ENCODE data around the gene IL1B.
"Not testable (repeated sequence)": the region's sequence is repeated elsewhere in the genome, so short reads cannot be mapped to it uniquely, and the experiment has no call there.

IL1B gene

DNA sequence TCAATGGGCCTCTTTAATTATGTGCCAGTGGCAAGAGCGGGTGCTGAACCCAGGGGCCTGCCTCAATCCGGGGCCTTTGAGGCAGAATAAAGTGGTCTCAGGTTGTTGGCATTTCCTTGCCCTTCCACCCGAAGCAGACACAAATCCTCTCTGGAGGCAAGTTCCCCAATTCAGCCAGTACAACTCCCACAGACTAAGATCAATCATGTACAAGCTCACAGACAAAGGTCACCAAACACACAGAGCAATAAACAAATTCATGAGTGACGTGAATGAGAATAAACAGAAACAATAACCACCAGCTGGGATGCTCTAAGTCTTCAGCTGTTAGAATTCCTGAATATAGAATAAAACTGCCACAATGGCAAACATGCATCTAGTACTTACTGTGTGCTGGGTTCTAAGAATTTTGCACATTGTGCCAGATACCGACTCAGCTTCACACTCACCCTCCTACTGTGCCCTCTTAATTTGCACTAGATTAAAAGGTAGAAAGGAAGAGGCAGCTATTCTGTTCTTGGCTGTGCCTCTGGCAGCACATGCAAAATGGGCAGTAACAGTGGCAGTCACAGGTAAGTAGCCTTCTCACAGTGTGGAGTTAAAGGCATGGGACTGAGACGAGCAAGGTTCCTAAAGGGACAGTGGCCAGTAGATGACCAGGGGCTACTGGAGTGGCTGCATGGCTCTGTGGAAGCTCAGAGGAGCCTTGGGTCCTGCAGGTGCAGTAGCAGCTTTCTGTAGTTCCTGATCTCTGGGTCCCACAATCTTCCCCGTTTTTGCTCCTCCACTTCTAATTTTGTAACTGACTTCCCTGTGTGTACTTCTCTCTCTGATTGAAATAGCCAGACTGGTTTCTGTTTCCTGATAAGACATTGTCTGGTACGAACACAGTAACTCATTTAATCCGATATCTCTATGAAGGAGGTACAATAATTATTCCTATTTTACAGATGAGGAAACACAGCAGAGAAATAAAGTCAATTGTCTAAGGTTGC, 34.6 kb upstream of the IL1B start:
- Histone ChIP-seq H3K27me3 (ENCODE audit: insufficient read depth, low read length) (no peaks in the 10 kb centered on the region), H2AFZ (ENCODE audit: low read depth, low read length) (no peak overlapping the region), H3K4me3 (ENCODE audit: low read length) (no peak overlapping the region), H3K4me1 (ENCODE audit: insufficient read depth, low read length) (peaks cover 4% of the 10 kb centered on the region), H3K9me3 (ENCODE audit: low read length) (no peaks in the 10 kb centered on the region), H3K36me3 (ENCODE audit: insufficient read depth, low read length) (no peaks in the 10 kb centered on the region)

GRCh38 chr2:112869258-112869842, 32.8 kb upstream of the IL1B start:
- no peaks in the 10 kb centered on the region for H3K36me3 ChIP-seq (ENCODE audit: insufficient read depth, low read length)
- no peak overlapping the region for H2AFZ ChIP-seq (ENCODE audit: low read depth, low read length)
- no peaks in the 10 kb centered on the region for H3K9me3 ChIP-seq (ENCODE audit: low read length)
- no peaks in the 10 kb centered on the region for H3K27me3 ChIP-seq (ENCODE audit: insufficient read depth, low read length)
- H3K4me3 ChIP-seq (ENCODE audit: low read length): no peak overlapping the region
- peaks cover 4% of the 10 kb centered on the region for H3K4me1 ChIP-seq (ENCODE audit: insufficient read depth, low read length)

- Histone ChIP-seq H3K4me3 (ENCODE audit: low read length) (no peak overlapping the region), H3K4me1 (ENCODE audit: insufficient read depth, low read length) (peaks cover 4% of the 10 kb centered on the region), H2AFZ (ENCODE audit: low read depth, low read length) (no peak overlapping the region), H3K9me3 (ENCODE audit: low read length) (no peaks in the 10 kb centered on the region), H3K36me3 (ENCODE audit: insufficient read depth, low read length) (no peaks in the 10 kb centered on the region), H3K27me3 (ENCODE audit: insufficient read depth, low read length) (no peaks in the 10 kb centered on the region)
These were observed 31.4 kb upstream of the IL1B start for GRCh38 chr2:112867701-112868631.

DNA sequence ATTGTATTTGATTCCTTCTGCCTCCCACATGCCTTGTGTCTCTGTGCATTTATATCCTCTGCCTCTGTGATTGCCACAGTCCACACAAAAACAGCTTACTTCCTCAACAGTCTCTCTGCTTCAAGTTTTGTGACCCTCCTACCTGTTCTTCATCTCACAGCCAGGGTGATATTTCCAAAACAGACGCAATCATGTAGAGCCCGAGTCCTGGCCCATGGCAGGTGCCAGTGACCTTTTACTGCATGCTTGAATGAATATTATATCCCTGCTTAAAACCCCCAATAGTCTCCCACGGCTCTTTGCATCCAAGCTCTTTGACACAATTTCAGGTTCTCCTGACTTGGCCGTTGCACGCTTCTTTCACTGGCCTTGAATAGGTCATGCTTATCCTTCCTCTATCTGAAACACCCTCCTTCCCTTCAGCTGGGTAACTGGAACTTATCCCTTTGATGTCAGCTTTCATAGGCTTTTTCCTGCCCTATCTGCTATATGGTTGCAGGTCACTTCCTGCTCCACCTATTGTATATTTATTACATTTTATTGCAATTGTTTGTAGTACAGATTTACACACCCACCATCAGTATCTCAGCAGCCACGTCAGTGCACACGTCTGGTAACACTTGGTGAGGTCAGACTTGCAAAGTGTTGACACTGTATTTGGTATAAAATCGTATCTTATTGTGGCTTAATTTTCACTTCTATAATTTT, 29.7 kb upstream of the IL1B start:
- Histone ChIP-seq H3K27me3 (ENCODE audit: insufficient read depth, low read length) (no peaks in the 10 kb centered on the region), H3K4me3 (ENCODE audit: low read length) (no peak overlapping the region), H3K4me1 (ENCODE audit: insufficient read depth, low read length) (peaks cover 4% of the 10 kb centered on the region), H3K36me3 (ENCODE audit: insufficient read depth, low read length) (no peaks in the 10 kb centered on the region), H2AFZ (ENCODE audit: low read depth, low read length) (no peak overlapping the region), H3K9me3 (ENCODE audit: low read length) (no peaks in the 10 kb centered on the region)

GRCh38 chr2:112864072-112864471, 27.5 kb upstream of the IL1B start:
- H2AFZ ChIP-seq (ENCODE audit: low read depth, low read length): no peak overlapping the region
- no peaks in the 10 kb centered on the region for H3K9me3 ChIP-seq (ENCODE audit: low read length)
- H3K27me3 ChIP-seq (ENCODE audit: insufficient read depth, low read length): no peaks in the 10 kb centered on the region
- no peaks in the 10 kb centered on the region for H3K4me1 ChIP-seq (ENCODE audit: insufficient read depth, low read length)
- H3K4me3 ChIP-seq (ENCODE audit: low read length): no peak overlapping the region
- no peaks in the 10 kb centered on the region for H3K36me3 ChIP-seq (ENCODE audit: insufficient read depth, low read length)

DNA sequence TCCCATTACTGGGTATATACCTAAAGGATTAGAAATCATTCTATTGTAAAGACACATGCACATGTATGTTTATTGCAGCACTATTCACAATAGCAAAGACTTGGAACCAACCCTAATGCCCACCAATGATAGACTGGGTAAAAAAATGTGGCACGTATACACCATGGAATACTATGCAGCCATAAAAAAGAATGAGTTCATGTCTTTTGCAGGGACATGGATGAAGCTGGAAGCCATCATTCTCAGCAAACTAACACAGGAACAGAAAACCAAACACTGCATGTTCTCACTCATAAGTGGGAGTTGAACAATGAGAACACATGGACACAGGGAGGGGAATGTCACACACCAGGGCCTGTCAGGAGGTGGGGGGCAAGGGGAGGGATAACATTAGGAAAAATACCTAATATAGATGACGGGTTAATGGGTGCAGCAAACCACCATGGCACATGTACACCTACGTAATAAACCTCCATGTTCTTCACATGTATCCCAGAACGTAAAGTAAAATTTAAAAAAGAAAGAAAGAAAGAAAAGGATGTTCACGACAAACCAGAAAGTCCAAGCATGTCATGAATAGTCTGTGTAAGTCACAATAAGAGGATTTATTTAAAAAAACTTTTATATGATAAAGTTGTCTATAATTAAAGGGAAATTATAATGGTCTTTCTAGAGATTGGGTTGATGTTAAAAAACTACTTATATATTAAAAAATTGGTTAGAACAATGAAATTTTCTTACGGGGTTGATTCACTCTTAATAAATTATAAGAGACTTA, 23.0 kb upstream of the IL1B start:
- not testable (repeated sequence) for H3K4me3 ChIP-seq (ENCODE audit: low read length); H2AFZ ChIP-seq (ENCODE audit: low read depth, low read length); H3K27me3 ChIP-seq (ENCODE audit: insufficient read depth, low read length); H3K4me1 ChIP-seq (ENCODE audit: insufficient read depth, low read length); H3K9me3 ChIP-seq (ENCODE audit: low read length); H3K36me3 ChIP-seq (ENCODE audit: insufficient read depth, low read length)

DNA sequence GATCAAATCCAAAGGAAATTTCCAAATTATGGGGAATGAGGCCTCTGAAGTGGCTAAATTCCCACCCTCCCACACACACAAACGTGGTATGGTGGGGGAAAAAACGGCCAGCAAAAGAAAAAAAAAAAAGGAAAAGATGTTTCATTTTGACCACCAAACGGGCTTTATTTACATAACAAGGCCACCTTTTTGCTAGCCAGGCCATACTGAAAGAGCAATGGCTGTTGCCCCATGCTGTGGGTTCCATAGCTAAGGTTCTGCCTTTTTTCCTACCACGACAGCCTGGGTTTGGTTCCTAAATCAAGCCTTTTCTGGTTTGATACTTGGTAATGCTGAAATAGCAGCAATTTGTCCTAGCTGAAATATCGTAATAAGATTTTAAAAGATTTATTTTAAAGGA, 14.0 kb upstream of the IL1B start:
- Histone ChIP-seq H3K9me3 (ENCODE audit: low read length) (no peaks in the 10 kb centered on the region), H3K27me3 (ENCODE audit: insufficient read depth, low read length) (no peaks in the 10 kb centered on the region), H2AFZ (ENCODE audit: low read depth, low read length) (no peak overlapping the region), H3K4me3 (ENCODE audit: low read length) (no peak overlapping the region), H3K36me3 (ENCODE audit: insufficient read depth, low read length) (no peaks in the 10 kb centered on the region), H3K4me1 (ENCODE audit: insufficient read depth, low read length) (peaks cover 4% of the 10 kb centered on the region)

DNA sequence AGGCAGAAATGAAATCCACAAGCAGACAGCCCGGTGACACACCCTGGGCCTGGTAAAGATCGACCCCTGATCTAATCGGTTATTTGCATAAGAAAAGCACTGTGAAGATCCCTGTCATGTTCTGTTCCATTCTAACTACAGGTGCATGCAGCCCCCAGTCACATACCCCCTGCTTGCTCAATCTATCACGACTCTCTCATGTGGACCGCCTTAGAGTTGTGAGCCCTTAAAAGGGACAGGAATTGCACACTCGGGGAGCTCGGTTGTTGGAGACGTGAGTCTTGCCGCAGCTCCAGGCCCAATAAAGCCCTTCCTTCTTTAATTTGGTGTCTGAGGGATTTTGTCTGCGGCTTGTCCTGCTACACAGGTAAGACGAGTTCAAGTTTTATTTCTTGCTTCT, 13.4 kb upstream of the IL1B start:
- Histone ChIP-seq H3K9me3 (ENCODE audit: low read length) (no peaks in the 10 kb centered on the region), H3K36me3 (ENCODE audit: insufficient read depth, low read length) (no peaks in the 10 kb centered on the region), H2AFZ (ENCODE audit: low read depth, low read length) (no peak overlapping the region), H3K27me3 (ENCODE audit: insufficient read depth, low read length) (no peaks in the 10 kb centered on the region), H3K4me3 (ENCODE audit: low read length) (no peak overlapping the region), H3K4me1 (ENCODE audit: insufficient read depth, low read length) (peaks cover 4% of the 10 kb centered on the region)

GRCh38 chr2:112848833-112849232, 12.3 kb upstream of the IL1B start:
- H3K36me3 ChIP-seq (ENCODE audit: insufficient read depth, low read length): no peaks in the 10 kb centered on the region
- no peak overlapping the region for H2AFZ ChIP-seq (ENCODE audit: low read depth, low read length)
- no peaks in the 10 kb centered on the region for H3K27me3 ChIP-seq (ENCODE audit: insufficient read depth, low read length)
- no peak overlapping the region for H3K4me3 ChIP-seq (ENCODE audit: low read length)
- peaks cover 4% of the 10 kb centered on the region for H3K4me1 ChIP-seq (ENCODE audit: insufficient read depth, low read length)
- H3K9me3 ChIP-seq (ENCODE audit: low read length): no peaks in the 10 kb centered on the region

GRCh38 chr2:112846031-112846430, 9.5 kb upstream of the IL1B start:
- H2AFZ ChIP-seq (ENCODE audit: low read depth, low read length): no peak overlapping the region
- no peak overlapping the region for H3K4me3 ChIP-seq (ENCODE audit: low read length)
- no peaks in the 10 kb centered on the region for H3K9me3 ChIP-seq (ENCODE audit: low read length)
- H3K4me1 ChIP-seq (ENCODE audit: insufficient read depth, low read length): peaks cover 4% of the 10 kb centered on the region
- peaks cover 3% of the 10 kb centered on the region for H3K27me3 ChIP-seq (ENCODE audit: insufficient read depth, low read length)
- H3K36me3 ChIP-seq (ENCODE audit: insufficient read depth, low read length): no peaks in the 10 kb centered on the region

- no peaks in the 10 kb centered on the region for H3K36me3 ChIP-seq (ENCODE audit: insufficient read depth, low read length)
- no peaks in the 10 kb centered on the region for H3K9me3 ChIP-seq (ENCODE audit: low read length)
- no peaks in the 10 kb centered on the region for H3K4me1 ChIP-seq (ENCODE audit: insufficient read depth, low read length)
- H2AFZ ChIP-seq (ENCODE audit: low read depth, low read length): no peak overlapping the region
- peaks cover 3% of the 10 kb centered on the region for H3K27me3 ChIP-seq (ENCODE audit: insufficient read depth, low read length)
- H3K4me3 ChIP-seq (ENCODE audit: low read length): no peak overlapping the region
These were observed 7.3 kb upstream of the IL1B start for GRCh38 chr2:112843836-112844235.

DNA sequence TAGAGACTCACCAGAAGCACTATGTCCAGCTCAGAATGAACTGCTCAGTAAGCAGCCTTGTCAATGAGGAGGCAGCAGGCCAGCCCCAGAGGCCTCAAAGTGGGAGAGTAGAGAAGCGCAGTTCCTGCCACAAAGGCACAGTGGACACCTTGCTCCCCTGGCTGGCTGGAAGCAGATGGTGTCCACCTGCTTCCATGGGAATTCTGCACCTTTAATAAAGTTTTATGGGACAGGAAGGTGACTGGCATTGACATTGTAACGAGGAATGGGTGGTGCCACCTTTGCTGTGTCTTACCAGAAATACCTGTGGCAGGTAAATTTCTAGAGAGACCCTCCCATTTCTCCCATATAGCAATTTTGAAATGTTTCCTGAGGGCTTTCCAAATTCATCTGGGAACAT, 6.7 kb upstream of the IL1B start:
- no peak overlapping the region for H2AFZ ChIP-seq (ENCODE audit: low read depth, low read length)
- H3K9me3 ChIP-seq (ENCODE audit: low read length): no peaks in the 10 kb centered on the region
- H3K4me3 ChIP-seq (ENCODE audit: low read length): no peak overlapping the region
- no peaks in the 10 kb centered on the region for H3K36me3 ChIP-seq (ENCODE audit: insufficient read depth, low read length)
- peaks cover 3% of the 10 kb centered on the region for H3K27me3 ChIP-seq (ENCODE audit: insufficient read depth, low read length)
- no peaks in the 10 kb centered on the region for H3K4me1 ChIP-seq (ENCODE audit: insufficient read depth, low read length)
